ENCODE measurements around the gene OTUD7B.

DNA sequence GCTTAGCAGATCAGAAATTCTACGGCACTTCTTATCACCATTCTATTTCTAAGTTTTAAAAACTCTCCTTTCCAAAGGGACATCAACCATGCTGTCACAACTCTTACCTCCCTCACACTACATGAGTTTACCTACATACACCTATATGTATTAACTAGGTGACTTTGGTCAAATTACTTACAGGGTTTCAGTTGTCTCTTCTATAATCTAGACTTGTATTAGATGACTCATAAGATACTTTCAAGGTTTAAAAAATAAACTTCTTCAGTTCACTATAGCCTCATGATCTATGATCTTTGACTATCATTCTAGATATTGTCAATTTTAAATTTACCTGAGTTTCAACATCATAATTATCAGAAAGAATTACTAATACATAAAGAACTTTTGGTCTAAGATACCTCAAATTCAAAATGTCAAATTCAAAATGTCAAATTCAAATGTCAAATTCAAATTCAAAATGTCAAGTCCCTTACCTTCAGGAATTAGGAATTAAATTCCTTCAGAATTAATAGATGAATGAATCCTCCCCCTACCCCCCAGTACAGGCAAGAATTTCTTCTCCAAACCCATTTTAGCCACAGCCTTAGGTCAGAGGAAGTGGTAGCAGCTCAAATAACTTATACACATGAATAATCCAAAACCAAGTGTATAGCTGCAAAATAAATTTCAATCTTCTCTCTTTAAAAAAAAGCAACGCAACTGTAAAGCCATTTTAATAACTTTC is 31.1 kb downstream of the OTUD7B start:
- TF ChIP-seq, protein P1, sequence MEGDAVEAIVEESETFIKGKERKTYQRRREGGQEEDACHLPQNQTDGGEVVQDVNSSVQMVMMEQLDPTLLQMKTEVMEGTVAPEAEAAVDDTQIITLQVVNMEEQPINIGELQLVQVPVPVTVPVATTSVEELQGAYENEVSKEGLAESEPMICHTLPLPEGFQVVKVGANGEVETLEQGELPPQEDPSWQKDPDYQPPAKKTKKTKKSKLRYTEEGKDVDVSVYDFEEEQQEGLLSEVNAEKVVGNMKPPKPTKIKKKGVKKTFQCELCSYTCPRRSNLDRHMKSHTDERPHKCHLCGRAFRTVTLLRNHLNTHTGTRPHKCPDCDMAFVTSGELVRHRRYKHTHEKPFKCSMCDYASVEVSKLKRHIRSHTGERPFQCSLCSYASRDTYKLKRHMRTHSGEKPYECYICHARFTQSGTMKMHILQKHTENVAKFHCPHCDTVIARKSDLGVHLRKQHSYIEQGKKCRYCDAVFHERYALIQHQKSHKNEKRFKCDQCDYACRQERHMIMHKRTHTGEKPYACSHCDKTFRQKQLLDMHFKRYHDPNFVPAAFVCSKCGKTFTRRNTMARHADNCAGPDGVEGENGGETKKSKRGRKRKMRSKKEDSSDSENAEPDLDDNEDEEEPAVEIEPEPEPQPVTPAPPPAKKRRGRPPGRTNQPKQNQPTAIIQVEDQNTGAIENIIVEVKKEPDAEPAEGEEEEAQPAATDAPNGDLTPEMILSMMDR (IDR thresholded peaks at IDR 0.05; ENCODE audit: low read length) = no peak
- no peak for TF ChIP-seq EZH2 (IDR thresholded peaks at IDR 0.05; ENCODE audit: borderline replicate concordance, low read length)
